ENCODE measurements around the gene CNOT11. TPM values are rescaled to one million over a fixed set of nuclear protein-coding genes. Genes with fewer than 3 reads are reported as not detected.

Gene CNOT11
- total and polyA plus RNA-seq, 2 of the 13 experiments (the other 11 are each of a cell fraction or from before 2014, with no cell fraction given) = 114 to 209 TPM

DNA sequence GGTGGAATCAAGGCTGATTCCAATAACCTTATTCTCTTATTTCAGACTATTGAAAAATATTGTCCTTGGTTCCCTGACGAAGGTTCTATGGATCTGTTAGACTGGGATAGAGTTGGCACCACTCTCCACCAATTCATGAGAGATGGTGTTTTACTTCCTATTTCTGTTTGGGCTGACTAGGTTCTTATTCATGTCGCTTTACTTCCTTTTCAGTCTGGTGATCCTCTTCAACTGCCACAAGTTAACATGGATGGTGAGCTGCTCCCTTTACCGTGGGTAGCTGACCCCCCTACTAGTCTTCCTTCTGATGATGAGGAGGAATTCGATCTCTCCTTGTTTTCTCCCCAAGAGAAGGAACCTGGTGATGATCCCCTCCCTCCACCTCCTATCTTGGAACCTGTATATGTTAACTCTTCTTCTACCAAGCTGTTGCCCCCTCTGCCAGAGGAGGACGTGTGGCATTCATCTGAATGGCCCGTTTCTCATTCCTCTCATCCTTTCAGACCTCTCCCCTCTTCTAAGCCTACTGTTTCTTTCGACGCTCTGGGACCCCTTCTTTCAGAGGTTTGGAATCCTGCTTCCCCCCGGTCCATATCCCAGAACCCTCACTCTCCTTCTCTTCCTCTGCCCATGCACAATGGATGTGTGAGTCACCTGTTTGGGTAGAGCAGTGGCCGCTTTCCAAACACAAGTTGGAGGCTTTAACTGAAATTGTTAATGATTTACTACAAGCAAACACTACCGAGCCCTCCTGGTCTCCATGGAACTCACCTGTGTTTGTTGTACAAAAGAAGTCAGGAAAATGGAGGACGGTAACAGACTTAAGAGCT, 13.5 kb upstream of the CNOT11 start (continued):
- TF ChIP-seq, protein P1, sequence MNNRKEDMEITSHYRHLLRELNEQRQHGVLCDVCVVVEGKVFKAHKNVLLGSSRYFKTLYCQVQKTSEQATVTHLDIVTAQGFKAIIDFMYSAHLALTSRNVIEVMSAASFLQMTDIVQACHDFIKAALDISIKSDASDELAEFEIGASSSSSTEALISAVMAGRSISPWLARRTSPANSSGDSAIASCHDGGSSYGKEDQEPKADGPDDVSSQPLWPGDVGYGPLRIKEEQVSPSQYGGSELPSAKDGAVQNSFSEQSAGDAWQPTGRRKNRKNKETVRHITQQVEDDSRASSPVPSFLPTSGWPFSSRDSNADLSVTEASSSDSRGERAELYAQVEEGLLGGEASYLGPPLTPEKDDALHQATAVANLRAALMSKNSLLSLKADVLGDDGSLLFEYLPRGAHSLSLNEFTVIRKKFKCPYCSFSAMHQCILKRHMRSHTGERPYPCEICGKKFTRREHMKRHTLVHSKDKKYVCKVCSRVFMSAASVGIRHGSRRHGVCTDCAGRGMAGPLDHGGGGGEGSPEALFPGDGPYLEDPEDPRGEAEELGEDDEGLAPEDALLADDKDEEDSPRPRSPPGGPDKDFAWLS (CRISPR knock-in tag; IDR thresholded peaks at IDR 0.05; ENCODE audit: borderline replicate concordance) = peak; percentile 36; the same call in 1 of the 2 replicates
- TF ChIP-seq NFATC3 (CRISPR knock-in tag; IDR thresholded peaks at IDR 0.05) (no peak), KLF6 (CRISPR knock-in tag; IDR thresholded peaks at IDR 0.05) (no peak; the same call in 1 of the 2 replicates), SMC3 (IDR thresholded peaks at IDR 0.05; ENCODE audit: low read length) (no peak), CEBPG (CRISPR knock-in tag; IDR thresholded peaks at IDR 0.05) (peak; percentile 49), REPIN1 (CRISPR knock-in tag; IDR thresholded peaks at IDR 0.05; ENCODE audit: borderline replicate concordance, low read depth) (peak; percentile 62; the same call in 1 of the 2 replicates), MEF2D (CRISPR knock-in tag; IDR thresholded peaks at IDR 0.05) (peak; percentile 95), FOXJ3 (CRISPR knock-in tag; IDR thresholded peaks at IDR 0.05; ENCODE audit: borderline replicate concordance) (no peak), ZNF282 (IDR thresholded peaks at IDR 0.05; ENCODE audit: partially characterized antibody) (no peak), ZNF605 (CRISPR knock-in tag; IDR thresholded peaks at IDR 0.05) (peak; percentile 54; the same call in 1 of the 2 replicates), GLI4 (CRISPR knock-in tag; IDR thresholded peaks at IDR 0.05; ENCODE audit: borderline replicate concordance) (no peak), ZNF747 (CRISPR knock-in tag; IDR thresholded peaks at IDR 0.05; ENCODE audit: borderline replicate concordance) (no peak), ZKSCAN8 (CRISPR knock-in tag; IDR thresholded peaks at IDR 0.05; ENCODE audit: borderline replicate concordance) (peak; percentile 68; the same call in 1 of the 2 replicates), RCOR2 (CRISPR knock-in tag; IDR thresholded peaks at IDR 0.05) (peak; percentile 37; the same call in 1 of the 2 replicates), MED1 (CRISPR knock-in tag; IDR thresholded peaks at IDR 0.05) (peak; percentile 93), YEATS4 (CRISPR knock-in tag; IDR thresholded peaks at IDR 0.05; ENCODE audit: borderline replicate concordance) (0 out of 2 replicates have a peak, but pooled peaks have one; percentile 41), FOXA1 (IDR thresholded peaks at IDR 0.05) (0 out of 2 replicates have a peak, but pooled peaks have one; percentile 4), FOXA1 (CRISPR knock-in tag; IDR thresholded peaks at IDR 0.05) (peak; percentile 51; the same call in 1 of the 2 replicates), ZNF672 (CRISPR knock-in tag; IDR thresholded peaks at IDR 0.05) (no peak), FOXP1 (IDR thresholded peaks at IDR 0.05) (no peak), FOXP1 (CRISPR knock-in tag; IDR thresholded peaks at IDR 0.05) (no peak; the same call in 1 of the 2 replicates), ZFP1 (CRISPR knock-in tag; IDR thresholded peaks at IDR 0.05) (peak; percentile 45; the same call in 1 of the 2 replicates), RBFOX2 (IDR thresholded peaks at IDR 0.05; ENCODE audit: low read depth, low read length) (0 out of 2 replicates have a peak, but pooled peaks have one; percentile 20), SMARCC2 (IDR thresholded peaks at IDR 0.05) (no peak), ZNF441 (CRISPR knock-in tag; IDR thresholded peaks at IDR 0.05; ENCODE audit: borderline replicate concordance) (peak; percentile 60; the same call in 1 of the 2 replicates), KLF13 (CRISPR knock-in tag; IDR thresholded peaks at IDR 0.05) (no peak)
- TF ChIP-seq, protein P2, sequence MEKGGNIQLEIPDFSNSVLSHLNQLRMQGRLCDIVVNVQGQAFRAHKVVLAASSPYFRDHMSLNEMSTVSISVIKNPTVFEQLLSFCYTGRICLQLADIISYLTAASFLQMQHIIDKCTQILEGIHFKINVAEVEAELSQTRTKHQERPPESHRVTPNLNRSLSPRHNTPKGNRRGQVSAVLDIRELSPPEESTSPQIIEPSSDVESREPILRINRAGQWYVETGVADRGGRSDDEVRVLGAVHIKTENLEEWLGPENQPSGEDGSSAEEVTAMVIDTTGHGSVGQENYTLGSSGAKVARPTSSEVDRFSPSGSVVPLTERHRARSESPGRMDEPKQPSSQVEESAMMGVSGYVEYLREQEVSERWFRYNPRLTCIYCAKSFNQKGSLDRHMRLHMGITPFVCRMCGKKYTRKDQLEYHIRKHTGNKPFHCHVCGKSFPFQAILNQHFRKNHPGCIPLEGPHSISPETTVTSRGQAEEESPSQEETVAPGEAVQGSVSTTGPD (CRISPR knock-in tag; IDR thresholded peaks at IDR 0.05) = no peak
- TF ChIP-seq, protein P3, sequence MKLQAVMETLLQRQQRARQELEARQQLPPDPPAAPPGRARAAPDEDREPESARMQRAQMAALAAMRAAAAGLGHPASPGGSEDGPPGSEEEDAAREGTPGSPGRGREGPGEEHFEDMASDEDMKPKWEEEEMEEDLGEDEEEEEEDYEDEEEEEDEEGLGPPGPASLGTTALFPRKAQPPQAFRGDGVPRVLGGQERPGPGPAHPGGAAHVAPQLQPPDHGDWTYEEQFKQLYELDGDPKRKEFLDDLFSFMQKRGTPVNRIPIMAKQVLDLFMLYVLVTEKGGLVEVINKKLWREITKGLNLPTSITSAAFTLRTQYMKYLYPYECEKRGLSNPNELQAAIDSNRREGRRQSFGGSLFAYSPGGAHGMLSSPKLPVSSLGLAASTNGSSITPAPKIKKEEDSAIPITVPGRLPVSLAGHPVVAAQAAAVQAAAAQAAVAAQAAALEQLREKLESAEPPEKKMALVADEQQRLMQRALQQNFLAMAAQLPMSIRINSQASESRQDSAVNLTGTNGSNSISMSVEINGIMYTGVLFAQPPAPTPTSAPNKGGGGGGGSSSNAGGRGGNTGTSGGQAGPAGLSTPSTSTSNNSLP (IDR thresholded peaks at IDR 0.05; ENCODE audit: low read depth, low read length) = 0 out of 2 replicates have a peak, but pooled peaks have one; percentile 24

Measured in HepG2 (cell line).